OCI-LY3 (cell line): ENCODE data around the gene TFRC.

ENCODE experiments used
- EZH2phosphoT487 ChIP-seq: fragments of 200-600 bp; shearing (Covaris generic); IDR thresholded peaks from 2 replicates; pipeline ENCODE4 v1.6.1; 2018; ENCODE audit warnings: antibody characterized with exemption, mixed run types, low read depth
- TF ChIP-seq, protein P1 (sequence below): fragments of 200-600, 300-600 bp; sonication (generic); IDR thresholded peaks from 2 replicates; pipeline ENCODE4 v1.5.1; 2014; ENCODE audit warnings: antibody characterized with exemption, low read length, low read depth

- TF ChIP-seq, protein P1, sequence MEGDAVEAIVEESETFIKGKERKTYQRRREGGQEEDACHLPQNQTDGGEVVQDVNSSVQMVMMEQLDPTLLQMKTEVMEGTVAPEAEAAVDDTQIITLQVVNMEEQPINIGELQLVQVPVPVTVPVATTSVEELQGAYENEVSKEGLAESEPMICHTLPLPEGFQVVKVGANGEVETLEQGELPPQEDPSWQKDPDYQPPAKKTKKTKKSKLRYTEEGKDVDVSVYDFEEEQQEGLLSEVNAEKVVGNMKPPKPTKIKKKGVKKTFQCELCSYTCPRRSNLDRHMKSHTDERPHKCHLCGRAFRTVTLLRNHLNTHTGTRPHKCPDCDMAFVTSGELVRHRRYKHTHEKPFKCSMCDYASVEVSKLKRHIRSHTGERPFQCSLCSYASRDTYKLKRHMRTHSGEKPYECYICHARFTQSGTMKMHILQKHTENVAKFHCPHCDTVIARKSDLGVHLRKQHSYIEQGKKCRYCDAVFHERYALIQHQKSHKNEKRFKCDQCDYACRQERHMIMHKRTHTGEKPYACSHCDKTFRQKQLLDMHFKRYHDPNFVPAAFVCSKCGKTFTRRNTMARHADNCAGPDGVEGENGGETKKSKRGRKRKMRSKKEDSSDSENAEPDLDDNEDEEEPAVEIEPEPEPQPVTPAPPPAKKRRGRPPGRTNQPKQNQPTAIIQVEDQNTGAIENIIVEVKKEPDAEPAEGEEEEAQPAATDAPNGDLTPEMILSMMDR, result no peak
- no peak for TF ChIP-seq EZH2phosphoT487
Measured at GRCh38 chr3:196003611-196004010, 78.3 kb downstream of the TFRC start.
